LNCaP clone FGC (cell line): ENCODE results near the gene ARL15.

ENCODE experiments used
- DNase-seq: peaks from one replicate; pipeline ENCODE4 v3.0.0-alpha.2; 2011; ENCODE audit warnings: low read depth
- H3K4me3 ChIP-seq: 2 replicates; pipeline ENCODE4 v1.5.1; 2011; ENCODE audit warnings: mild to moderate bottlenecking, low read depth, low read length, control low read depth
- TF ChIP-seq, protein P1 (sequence below): IDR thresholded peaks from 2 replicates; pipeline ENCODE4 v1.5.1; 2012; ENCODE audit warnings: mild to moderate bottlenecking; ENCODE audit not compliant: control insufficient read depth, insufficient read depth; ENCODE audit errors: extremely low read depth

ARL15 gene

DNA sequence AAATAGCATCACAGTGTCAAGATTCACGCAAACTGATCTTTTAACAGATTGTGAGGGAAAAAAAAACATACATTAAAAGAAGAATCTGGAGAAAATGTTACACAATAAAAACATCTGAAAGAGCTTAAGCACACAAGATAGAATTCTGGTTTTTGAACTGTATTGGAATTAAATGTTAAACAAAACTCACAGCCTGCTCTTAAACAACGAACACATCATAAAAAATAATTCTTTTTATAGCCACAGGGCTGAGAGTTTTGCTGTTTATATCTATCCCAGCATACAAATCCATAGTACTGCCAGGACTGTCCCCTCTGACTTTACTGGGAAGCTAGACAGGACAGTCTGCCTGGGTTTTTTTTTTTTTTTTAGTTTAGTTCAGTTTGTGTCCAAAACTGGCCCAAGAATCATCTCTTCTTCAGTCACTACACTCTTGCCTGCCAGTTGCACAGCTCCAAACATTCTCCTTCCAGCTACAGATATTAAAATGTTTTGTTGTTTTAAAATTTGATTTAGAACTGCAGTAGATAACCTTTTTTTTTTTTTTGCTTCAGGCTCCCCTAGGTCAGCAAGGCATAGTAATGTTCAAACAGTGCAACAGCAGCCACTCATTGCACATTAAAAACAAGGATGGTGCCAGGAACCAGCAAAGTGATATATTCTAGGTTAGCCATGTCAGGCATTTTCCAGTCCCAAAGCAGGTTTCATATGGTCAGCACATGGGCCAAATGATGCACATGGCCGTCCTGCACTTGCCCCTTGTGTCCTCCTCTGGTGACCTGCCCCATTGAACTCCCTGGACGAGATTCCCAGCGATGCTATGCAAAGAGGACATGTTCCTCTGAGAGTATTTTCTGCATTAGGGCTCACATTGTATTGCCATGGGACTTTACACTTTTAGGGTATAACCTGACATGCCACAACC lies 173.6 kb downstream of the ARL15 start:
- TF ChIP-seq, protein P1, sequence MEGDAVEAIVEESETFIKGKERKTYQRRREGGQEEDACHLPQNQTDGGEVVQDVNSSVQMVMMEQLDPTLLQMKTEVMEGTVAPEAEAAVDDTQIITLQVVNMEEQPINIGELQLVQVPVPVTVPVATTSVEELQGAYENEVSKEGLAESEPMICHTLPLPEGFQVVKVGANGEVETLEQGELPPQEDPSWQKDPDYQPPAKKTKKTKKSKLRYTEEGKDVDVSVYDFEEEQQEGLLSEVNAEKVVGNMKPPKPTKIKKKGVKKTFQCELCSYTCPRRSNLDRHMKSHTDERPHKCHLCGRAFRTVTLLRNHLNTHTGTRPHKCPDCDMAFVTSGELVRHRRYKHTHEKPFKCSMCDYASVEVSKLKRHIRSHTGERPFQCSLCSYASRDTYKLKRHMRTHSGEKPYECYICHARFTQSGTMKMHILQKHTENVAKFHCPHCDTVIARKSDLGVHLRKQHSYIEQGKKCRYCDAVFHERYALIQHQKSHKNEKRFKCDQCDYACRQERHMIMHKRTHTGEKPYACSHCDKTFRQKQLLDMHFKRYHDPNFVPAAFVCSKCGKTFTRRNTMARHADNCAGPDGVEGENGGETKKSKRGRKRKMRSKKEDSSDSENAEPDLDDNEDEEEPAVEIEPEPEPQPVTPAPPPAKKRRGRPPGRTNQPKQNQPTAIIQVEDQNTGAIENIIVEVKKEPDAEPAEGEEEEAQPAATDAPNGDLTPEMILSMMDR = no peak
- no peak for DNase-seq
- H3K4me3 ChIP-seq = no peak overlapping the region

DNA sequence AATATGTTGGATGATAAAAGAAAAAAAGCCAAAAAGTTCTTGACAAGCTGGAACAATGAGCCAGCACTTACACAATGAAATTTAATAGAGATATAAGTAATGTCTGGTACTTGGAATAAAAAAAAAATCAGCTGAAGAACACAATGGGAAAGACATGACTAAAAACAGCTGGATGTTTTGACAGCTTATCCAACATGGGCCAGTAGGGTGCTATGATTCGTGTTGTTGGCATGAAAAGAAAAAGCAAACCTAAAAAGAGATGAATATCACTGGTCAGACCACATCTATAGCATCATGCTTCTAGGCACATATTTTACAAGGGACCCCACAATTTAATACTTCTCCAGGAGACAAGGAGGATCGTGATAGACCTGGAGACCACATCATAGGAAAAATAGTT lies 175.3 kb downstream of the ARL15 start:
- no peak for DNase-seq
- no peak overlapping the region for H3K4me3 ChIP-seq
- TF ChIP-seq, protein P1 = no peak

DNA sequence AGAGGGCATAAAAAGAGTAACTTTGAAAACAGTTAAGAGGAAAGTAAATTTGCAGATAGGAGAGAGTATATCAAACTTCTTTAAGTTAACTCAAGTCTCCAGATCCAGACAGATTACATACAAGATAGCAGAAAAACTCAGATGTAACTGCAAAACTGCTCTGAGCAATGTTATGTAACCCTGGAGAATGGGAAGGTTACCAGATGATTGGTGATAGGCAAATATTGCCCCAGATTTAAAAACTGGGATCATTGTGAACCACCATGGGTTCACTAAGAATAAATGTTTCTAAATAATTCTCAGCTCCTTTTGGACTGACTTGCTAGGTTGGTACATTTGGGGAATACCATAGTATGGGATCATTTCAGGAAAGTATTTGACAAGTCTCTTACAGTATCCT lies 176.5 kb downstream of the ARL15 start:
- H3K4me3 ChIP-seq = no peak overlapping the region
- TF ChIP-seq, protein P1 = no peak
- no peak for DNase-seq

DNA sequence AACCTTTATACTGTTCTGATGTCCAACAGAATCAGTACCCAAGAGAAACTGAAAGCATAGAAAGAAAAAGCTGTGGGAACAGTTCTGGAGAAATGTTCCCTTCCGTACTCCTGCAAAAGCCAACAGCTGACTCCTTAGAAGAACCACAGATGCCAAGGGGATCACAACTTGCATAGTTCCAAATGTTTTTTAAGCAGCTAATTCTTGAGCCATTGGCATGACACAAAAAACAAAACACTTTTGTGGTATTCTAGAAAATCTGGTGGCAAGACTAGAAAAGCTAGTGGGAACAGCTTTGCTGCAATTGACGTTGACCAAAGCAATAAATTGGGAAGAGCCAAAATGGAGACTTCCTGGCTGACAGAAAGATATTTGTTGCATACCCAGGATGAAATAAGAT lies 189.9 kb downstream of the ARL15 start:
- H3K4me3 ChIP-seq = no peak overlapping the region
- TF ChIP-seq, protein P1 = no peak
- no peak for DNase-seq

DNA sequence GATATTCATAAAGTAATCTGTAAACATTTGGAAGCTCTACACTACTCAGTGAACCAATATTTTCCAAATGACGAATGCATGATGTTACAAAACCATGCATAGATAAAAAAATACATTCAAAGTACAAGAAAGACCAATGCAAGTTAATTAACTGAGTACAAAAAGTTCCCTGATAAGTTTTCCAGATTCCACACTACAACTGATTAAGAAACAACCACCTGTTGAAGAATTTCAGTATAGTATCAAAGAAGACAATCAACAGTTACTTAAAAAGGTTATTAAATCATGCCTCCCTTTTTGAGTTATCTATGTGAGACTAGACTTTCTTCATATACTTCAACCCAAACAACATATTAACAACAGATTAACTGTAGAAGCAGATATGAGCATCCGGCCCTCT lies 192.4 kb downstream of the ARL15 start:
- H3K4me3 ChIP-seq = no peak overlapping the region
- no peak for DNase-seq
- TF ChIP-seq, protein P1 = no peak

DNA sequence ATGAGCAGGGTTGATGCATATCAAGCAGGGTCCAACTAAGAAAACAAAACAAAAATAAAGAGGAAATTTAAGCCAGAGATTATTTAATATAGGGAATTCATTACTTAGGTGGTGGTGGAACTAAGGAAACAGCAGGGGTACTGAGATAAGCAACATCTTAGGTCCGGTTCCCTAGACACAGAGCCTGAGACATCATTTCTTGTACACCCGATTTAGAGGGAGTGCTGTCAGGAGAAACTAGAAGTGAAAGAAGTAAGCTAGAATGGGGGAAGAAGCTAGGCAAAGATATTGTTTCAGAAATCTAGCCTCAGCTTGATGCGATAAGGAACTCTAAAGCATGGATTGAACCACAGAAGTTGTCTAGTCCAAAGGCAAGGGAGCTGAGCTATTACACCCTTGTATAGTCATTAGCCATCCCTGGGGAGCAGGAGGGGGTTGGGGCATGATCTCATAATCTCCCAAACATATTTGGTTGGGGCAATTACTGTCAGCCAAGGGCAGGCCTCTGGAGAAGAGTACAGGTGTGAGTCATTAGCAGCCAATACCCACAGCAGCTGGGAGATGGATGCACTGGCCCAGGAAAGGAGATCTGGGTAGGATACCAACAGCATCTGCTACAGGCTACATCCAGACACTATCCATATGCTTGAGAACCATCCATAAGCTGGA lies 194.5 kb downstream of the ARL15 start:
- no peak for DNase-seq
- TF ChIP-seq, protein P1 = no peak
- H3K4me3 ChIP-seq = no peak overlapping the region
